CD4-positive, alpha-beta T cell (primary cell): ENCODE measurements around the gene NDUFAF2. TPM values are rescaled to one million over a fixed set of nuclear protein-coding genes. Genes with fewer than 3 reads are reported as not detected.

Experiments used
- ATAC-seq: fragments of 200-7000 bp; cut with Tn5 transposase; one replicate; pipeline ENCODE4 v1.10.0; 2022; ENCODE audit warnings: mild to moderate bottlenecking; ENCODE audit not compliant: poor library complexity
- CTCF ChIA-PET: fragments of 350-600 bp; sonication (Branson Sonifier 250); formaldehyde crosslinking; loops from one replicate; lab custom pipeline; 2021; ENCODE audit warnings: antibody characterized with exemption, inconsistent platforms; lab: Charles Lee
- POLR2A ChIA-PET: fragments of 350-600 bp; sonication (Branson Sonifier 250); formaldehyde crosslinking; loops from one replicate; lab custom pipeline; 2021; ENCODE audit warnings: antibody characterized with exemption, inconsistent platforms; lab: Charles Lee
- DNase-seq, 14 experiments: peaks; one replicate each; pipeline ENCODE4 v3.0.0-alpha.2; 2013 to 2020; ENCODE audit warnings: mixed read lengths in 2 of 14
- H3K27ac ChIP-seq, 2 donors: one replicate each; pipeline versions ENCODE4 v1.5.1 to v1.7.0; 2013; ENCODE audit warnings: low read length in 2 of 2, low read depth in 1 of 2, mild to moderate bottlenecking in 1 of 2
- H3K27me3 ChIP-seq, 2 experiments: 1 replicate in 1 of 2; 2 replicates in 1 of 2; pipeline versions ENCODE4 v1.6.1 to v1.7.0; 2013; ENCODE audit warnings: low read length in 2 of 2, control low read depth in 1 of 2, mild to moderate bottlenecking in 1 of 2, moderate library complexity in 1 of 2; ENCODE audit not compliant: insufficient read depth in 2 of 2, control insufficient read depth in 1 of 2
- H3K36me3 ChIP-seq: one replicate; pipeline ENCODE4 v1.6.1; 2013; ENCODE audit warnings: low read length, control low read depth; ENCODE audit not compliant: insufficient read depth
- H3K4me1 ChIP-seq: one replicate; pipeline ENCODE4 v1.6.1; 2013; ENCODE audit warnings: low read length, control low read depth; ENCODE audit not compliant: insufficient read depth
- H3K4me3 ChIP-seq: one replicate; pipeline ENCODE4 v1.5.1; 2013; ENCODE audit warnings: mild to moderate bottlenecking, low read length, moderate library complexity
- H3K9me3 ChIP-seq, 2 experiments: 1 replicate in 1 of 2; 2 replicates in 1 of 2; pipeline versions ENCODE4 v1.6.1 to v1.7.0; 2013; ENCODE audit warnings: low read length in 2 of 2, mild to moderate bottlenecking in 2 of 2, control low read depth in 1 of 2, moderate library complexity in 1 of 2; ENCODE audit not compliant: control insufficient read depth in 1 of 2, insufficient read depth in 1 of 2
- H3K27ac Mint-ChIP-seq: one replicate; pipeline ENCODE4 v1.8.0; 2020; ENCODE audit warnings: mixed read lengths
- H3K27me3 Mint-ChIP-seq: one replicate; pipeline ENCODE4 v1.8.0; 2021; ENCODE audit warnings: mixed read lengths
- H3K36me3 Mint-ChIP-seq: one replicate; pipeline ENCODE4 v1.8.0; 2021; ENCODE audit warnings: low read depth, mixed read lengths
- H3K4me1 Mint-ChIP-seq: one replicate; pipeline ENCODE4 v1.8.0; 2021; ENCODE audit warnings: low read depth, mixed read lengths
- H3K4me3 Mint-ChIP-seq: one replicate; pipeline ENCODE4 v1.8.0; 2020; ENCODE audit warnings: mild to moderate bottlenecking, mixed read lengths
- H3K9me3 Mint-ChIP-seq: one replicate; pipeline ENCODE4 v1.8.0; 2020; ENCODE audit warnings: mixed read lengths
- intact Hi-C, 2 experiments: fragments of 100-400 bp; cut with DNase I in 1 of 2; cut with micrococcal nuclease in 1 of 2; formaldehyde crosslinking; loops; one replicate each; pipeline versions ENCODE4 v1.15.1 to v1.9.0; 2023 to 2025; cut with DNase I, micrococcal nuclease
- total RNA-seq, 174 experiments: library from RNA in 2 of 174; stranded (reverse) in 2 of 174; gene quantifications; one replicate each; pipeline ENCODE4 v1.2.3 and lab custom pipeline; 2021 to 2026
- TF ChIP-seq, protein P1 (sequence below): fragments of 200-600 bp; IDR thresholded peaks from one replicate; pipeline ENCODE4 v1.8.0; 2022; ENCODE audit warnings: antibody characterized with exemption, mild to moderate bottlenecking

The NDUFAF2 gene
- total RNA-seq, 2 experiments from 2014 or later, result 8.1 to 8.8 TPM

DNA sequence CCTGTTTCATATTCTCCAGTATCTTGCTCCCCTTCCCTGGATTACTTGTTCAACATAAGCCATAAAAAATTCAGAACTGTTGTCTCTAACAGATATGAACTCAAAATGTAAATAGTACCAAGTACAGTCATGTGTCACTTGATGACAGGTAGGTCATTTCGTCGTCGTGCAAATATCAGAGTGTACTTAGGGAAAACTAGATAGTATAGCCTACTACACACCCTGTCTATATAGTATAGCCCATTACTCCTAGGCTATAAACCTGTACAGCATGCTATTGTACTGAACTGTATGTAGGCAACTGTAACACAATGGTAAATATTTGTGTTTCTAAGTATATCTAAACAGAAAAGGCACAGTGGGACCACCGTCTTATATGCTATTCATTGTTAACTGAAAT, 178.1 kb downstream of the NDUFAF2 start:
- ChIA-PET CTCF (no interaction called here), POLR2A (no interaction called here)
- TF ChIP-seq, protein P1, sequence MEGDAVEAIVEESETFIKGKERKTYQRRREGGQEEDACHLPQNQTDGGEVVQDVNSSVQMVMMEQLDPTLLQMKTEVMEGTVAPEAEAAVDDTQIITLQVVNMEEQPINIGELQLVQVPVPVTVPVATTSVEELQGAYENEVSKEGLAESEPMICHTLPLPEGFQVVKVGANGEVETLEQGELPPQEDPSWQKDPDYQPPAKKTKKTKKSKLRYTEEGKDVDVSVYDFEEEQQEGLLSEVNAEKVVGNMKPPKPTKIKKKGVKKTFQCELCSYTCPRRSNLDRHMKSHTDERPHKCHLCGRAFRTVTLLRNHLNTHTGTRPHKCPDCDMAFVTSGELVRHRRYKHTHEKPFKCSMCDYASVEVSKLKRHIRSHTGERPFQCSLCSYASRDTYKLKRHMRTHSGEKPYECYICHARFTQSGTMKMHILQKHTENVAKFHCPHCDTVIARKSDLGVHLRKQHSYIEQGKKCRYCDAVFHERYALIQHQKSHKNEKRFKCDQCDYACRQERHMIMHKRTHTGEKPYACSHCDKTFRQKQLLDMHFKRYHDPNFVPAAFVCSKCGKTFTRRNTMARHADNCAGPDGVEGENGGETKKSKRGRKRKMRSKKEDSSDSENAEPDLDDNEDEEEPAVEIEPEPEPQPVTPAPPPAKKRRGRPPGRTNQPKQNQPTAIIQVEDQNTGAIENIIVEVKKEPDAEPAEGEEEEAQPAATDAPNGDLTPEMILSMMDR, result no peak
- ATAC-seq (no peak), DNase-seq (no peak)
- Mint-ChIP-seq H3K4me1 (no peaks in the 10 kb centered on the region), H3K4me3 (no peak overlapping the region), H3K27me3 (no peaks in the 10 kb centered on the region), H3K9me3 (no peaks in the 10 kb centered on the region), H3K27ac (no peak overlapping the region), H3K36me3 (peaks cover 7% of the 10 kb centered on the region)
- Histone ChIP-seq H3K36me3 (no peaks in the 10 kb centered on the region), H3K9me3 (no peaks in the 10 kb centered on the region), H3K4me1 (no peaks in the 10 kb centered on the region), H3K27me3 (no peaks in the 10 kb centered on the region), H3K4me3 (no peak overlapping the region), H3K27ac (no peak overlapping the region)
- intact Hi-C loops, result no loop called here

DNA sequence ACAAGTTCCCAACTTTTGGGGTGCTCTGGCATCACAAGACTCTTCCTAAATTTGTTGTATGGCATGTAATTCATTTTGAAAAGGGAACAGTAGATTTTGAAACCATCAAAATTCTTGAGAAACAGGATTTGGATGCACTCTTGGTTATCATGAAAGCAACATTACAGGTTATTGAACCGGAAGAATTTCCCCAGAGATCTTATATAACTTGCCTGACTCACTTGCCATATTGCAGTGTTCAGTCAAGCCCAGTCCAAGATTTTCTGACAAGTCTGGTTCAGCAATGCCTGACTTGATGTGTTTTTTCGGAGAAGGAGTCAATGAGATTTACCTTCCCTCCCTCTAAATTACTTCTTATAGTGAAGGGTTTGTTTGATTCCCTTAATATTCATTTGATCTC, 185.3 kb downstream of the NDUFAF2 start:
- POLR2A ChIA-PET, result no interaction called here
- no peak overlapping the region for H3K27ac Mint-ChIP-seq

DNA sequence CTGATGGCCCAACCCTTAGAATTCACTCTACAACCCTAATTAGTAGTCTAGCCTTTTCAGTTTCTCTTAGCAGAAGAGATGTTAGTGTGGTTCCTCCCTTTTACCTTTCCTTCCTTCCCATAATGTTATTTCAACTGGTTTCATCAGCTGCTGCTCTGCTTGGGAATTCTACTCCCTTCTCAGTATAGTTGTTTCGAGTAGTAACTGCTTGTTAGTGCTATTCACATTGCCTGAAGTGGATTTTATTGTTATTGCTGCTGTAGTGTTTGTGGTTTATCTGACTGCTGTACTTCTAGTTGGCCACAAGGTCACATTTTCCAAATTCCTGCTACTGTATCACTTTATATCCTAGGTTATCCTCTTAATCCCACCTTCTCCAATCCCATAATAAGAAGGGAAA, 187.6 kb downstream of the NDUFAF2 start:
- Histone ChIP-seq H3K9me3 (no peaks in the 10 kb centered on the region), H3K27ac (no peak overlapping the region), H3K27me3 (no peaks in the 10 kb centered on the region), H3K4me3 (no peak overlapping the region), H3K36me3 (no peaks in the 10 kb centered on the region), H3K4me1 (no peaks in the 10 kb centered on the region)
- TF ChIP-seq, protein P1, result no peak
- intact Hi-C loops, result no loop called here
- H3K36me3 Mint-ChIP-seq, result no peaks in the 10 kb centered on the region
- ATAC-seq (no peak), DNase-seq (no peak)
- H3K9me3 Mint-ChIP-seq, result no peaks in the 10 kb centered on the region
- H3K4me3 Mint-ChIP-seq, result no peak overlapping the region
- ChIA-PET POLR2A (no interaction called here), CTCF (no interaction called here)
- no peaks in the 10 kb centered on the region for H3K4me1 Mint-ChIP-seq
- H3K27ac Mint-ChIP-seq, result no peak overlapping the region
- no peaks in the 10 kb centered on the region for H3K27me3 Mint-ChIP-seq

More for the DNA sequence above, 185.3 kb downstream of the NDUFAF2 start:
- CTCF ChIA-PET, result no interaction called here
- no peaks in the 10 kb centered on the region for H3K9me3 ChIP-seq
- TF ChIP-seq, protein P1, result no peak
- H3K27me3 Mint-ChIP-seq, result no peaks in the 10 kb centered on the region
- H3K27me3 ChIP-seq, result no peaks in the 10 kb centered on the region
- no peaks in the 10 kb centered on the region for H3K4me1 ChIP-seq
- intact Hi-C loops, result no loop called here
- DNase-seq (no peak), ATAC-seq (no peak)
- H3K4me3 ChIP-seq, result no peak overlapping the region
- H3K27ac ChIP-seq, result no peak overlapping the region
- no peaks in the 10 kb centered on the region for H3K9me3 Mint-ChIP-seq
- H3K36me3 Mint-ChIP-seq, result no peaks in the 10 kb centered on the region
- no peaks in the 10 kb centered on the region for H3K36me3 ChIP-seq
- H3K4me3 Mint-ChIP-seq, result no peak overlapping the region
- no peaks in the 10 kb centered on the region for H3K4me1 Mint-ChIP-seq
